GM20000 (cell line): ENCODE data around the gene ISOC2.

Source experiments
- DNase-seq: peaks from one replicate; pipeline ENCODE4 v3.0.0; 2012; ENCODE audit warnings: low spot score
- TF ChIP-seq, protein P1 (sequence below): IDR thresholded peaks from 2 replicates; pipeline ENCODE4 v1.5.1; 2012; ENCODE audit warnings: mild to moderate bottlenecking, control low read depth; ENCODE audit errors: extremely low read depth, missing control alignments

The ISOC2 gene

DNA sequence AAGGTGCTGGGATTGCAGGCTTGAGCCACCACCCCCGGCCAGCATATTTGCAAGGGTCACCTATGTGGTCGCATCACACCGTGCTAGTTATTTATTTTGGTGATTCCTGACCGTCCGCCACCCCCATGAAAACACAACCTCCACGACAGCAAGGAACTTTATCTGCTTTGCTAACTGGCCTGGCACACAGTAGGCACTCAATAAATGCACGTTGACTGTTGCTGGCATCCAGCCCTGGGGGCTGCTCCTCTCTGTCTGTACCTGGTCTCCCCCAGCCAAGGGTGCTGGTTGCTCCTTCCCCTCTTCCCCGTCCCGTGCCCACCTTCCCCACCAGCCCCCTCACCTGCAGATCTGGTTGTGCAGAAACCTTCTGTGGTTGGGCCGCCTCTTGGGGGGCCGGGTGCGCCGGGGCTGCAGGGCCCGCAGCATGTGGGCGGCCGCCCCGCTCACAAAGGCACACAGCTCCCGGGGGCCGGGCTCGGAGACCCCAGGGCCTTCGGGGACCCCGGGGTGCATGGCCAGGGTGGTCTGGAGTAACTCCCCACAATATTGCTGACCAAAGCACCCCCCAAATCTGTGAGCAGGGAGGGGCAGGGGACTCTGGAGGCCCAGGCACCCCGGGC is 2.7 kb upstream of the ISOC2 start:
- DNase-seq: no peak
- TF ChIP-seq, protein P1, sequence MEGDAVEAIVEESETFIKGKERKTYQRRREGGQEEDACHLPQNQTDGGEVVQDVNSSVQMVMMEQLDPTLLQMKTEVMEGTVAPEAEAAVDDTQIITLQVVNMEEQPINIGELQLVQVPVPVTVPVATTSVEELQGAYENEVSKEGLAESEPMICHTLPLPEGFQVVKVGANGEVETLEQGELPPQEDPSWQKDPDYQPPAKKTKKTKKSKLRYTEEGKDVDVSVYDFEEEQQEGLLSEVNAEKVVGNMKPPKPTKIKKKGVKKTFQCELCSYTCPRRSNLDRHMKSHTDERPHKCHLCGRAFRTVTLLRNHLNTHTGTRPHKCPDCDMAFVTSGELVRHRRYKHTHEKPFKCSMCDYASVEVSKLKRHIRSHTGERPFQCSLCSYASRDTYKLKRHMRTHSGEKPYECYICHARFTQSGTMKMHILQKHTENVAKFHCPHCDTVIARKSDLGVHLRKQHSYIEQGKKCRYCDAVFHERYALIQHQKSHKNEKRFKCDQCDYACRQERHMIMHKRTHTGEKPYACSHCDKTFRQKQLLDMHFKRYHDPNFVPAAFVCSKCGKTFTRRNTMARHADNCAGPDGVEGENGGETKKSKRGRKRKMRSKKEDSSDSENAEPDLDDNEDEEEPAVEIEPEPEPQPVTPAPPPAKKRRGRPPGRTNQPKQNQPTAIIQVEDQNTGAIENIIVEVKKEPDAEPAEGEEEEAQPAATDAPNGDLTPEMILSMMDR: no peak

DNA sequence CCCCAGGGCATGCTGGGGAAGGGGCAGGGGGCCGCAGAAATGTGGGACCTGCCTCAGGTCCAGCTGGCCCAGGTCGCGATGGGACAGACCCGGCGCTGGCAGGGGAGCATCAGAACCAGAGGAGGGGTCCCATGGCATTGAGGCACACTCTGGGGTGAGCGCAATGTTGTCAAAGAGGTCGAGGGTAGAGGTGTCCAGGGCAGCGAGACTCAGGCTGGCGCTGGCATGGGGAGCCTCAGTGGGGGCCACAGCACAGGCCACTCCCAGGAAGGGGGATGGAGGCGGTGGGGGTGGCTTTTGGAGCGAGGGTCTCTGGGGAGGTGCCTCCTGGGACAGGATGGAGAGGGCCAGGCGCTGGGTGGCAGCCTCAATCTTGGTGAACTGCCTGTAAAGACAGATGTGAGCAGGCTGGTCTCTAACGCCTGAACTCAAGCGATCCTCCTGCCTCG is 2.2 kb upstream of the ISOC2 start:
- TF ChIP-seq, protein P1: no peak
- DNase-seq: no peak

GRCh38 chr19:55462722-55463121 is 1.3 kb upstream of the ISOC2 start:
- DNase-seq: no peak
- TF ChIP-seq, protein P1: no peak

GRCh38 chr19:55461974-55462626 is 658 bp upstream of the ISOC2 start:
- no peak for DNase-seq
- TF ChIP-seq, protein P1: no peak

DNA sequence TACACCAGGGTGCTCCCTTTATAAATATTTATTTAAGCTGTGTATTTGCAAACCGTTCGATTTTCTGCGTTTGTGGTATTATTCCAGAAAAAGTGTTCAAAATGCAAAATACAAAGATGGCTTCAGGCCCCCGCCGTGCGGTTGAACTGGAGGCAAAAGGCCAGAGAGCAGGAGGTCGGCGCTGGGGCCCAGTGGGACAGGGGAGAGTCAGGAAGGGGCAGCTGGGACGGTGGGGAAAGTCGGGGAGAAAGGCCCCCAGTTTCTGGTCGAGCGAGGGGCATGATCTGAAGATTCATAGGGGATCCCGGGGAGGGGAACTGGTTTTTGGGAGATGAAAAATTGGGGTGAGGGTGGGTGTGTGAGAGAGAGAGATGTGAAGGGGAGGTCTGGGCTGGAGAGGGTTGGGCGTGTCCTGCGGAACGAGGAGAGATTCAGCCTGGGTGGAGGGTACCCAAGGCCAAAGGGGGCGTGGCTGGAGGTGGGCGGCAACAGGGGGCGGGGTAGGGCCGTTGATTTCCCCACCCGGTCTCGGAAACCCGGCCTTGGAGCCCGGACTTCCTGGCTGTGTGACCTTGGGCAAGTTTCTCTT is 678 bp downstream of the ISOC2 start:
- TF ChIP-seq, protein P1: no peak
- DNase-seq: peak; percentile 80

GRCh38 chr19:55459950-55460657 is 1.3 kb downstream of the ISOC2 start:
- DNase-seq: no peak
- TF ChIP-seq, protein P1: no peak

- DNase-seq: no peak
- TF ChIP-seq, protein P1: no peak
Observed at GRCh38 chr19:55459551-55459949, 1.9 kb downstream of the ISOC2 start.
